IPS-18c (cell line): ENCODE results near the gene CACTIN.

ENCODE experiments used
- H3K4me3 ChIP-seq: 2 replicates; pipeline ENCODE4 v1.7.0; 2013; ENCODE audit warnings: low read depth, mild to moderate bottlenecking, low read length, moderate library complexity; ENCODE audit not compliant: insufficient read depth
- H3K9me3 ChIP-seq: one replicate; pipeline ENCODE4 v1.6.1; 2013; ENCODE audit warnings: mild to moderate bottlenecking, low read length, moderate library complexity; ENCODE audit not compliant: control insufficient read depth, insufficient read depth

Gene CACTIN

DNA sequence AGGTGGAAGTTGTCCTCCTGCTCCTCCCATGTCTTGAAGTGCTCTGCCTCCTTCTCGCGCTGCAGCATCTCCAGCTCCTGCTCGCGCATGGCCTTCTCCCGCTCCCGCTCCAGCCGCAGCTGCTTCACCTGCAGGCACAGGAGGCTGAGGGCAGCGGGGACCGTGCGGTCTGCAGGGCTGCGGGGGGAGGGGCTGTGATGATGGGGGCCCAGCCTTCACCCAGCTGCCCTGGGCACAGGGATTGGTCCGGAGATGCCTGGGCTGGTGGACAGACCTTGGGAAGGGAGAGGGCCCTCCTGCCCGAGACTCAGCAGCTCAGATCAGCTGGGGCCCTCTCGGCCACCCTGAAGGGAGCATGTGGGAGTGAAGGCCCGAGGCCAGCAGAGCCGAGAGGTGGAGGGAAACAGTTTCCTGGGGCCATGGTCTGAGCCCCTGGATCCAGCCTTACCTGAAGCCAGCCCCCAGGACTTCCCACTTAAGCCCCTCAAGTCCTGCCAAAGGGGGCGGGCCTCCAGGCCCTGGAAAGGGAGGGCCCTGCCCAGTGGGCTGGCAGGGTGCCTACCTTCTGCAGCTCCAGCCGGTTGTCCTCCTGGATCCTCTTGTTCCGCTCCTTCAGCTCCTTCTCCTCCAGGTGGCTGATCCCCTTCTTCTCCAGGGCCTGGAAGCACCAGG is 6.3 kb downstream of the CACTIN start:
- Histone ChIP-seq H3K4me3 (no peak overlapping the region), H3K9me3 (peaks cover 2% of the 10 kb centered on the region)

DNA sequence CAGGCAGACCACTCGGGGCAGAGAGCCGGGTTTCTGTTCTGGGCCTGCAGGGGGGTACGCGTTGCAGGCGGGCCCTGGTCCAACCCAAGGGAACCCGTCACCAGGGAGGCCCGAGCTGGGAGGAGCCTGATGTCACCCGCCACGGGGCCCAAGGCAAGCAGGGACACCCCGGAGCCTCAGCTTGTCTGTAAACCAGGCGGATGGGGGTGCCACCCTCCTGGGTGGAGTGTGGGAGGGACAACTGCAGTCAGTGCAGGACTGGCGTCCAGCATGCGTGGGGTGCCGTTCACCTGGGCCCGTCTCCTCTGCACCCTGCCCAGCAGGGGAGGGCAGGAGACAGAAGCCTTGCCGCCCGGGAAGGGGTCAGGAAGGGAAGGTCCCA is 7.0 kb downstream of the CACTIN start:
- Histone ChIP-seq H3K9me3 (no peaks in the 10 kb centered on the region), H3K4me3 (no peak overlapping the region)

DNA sequence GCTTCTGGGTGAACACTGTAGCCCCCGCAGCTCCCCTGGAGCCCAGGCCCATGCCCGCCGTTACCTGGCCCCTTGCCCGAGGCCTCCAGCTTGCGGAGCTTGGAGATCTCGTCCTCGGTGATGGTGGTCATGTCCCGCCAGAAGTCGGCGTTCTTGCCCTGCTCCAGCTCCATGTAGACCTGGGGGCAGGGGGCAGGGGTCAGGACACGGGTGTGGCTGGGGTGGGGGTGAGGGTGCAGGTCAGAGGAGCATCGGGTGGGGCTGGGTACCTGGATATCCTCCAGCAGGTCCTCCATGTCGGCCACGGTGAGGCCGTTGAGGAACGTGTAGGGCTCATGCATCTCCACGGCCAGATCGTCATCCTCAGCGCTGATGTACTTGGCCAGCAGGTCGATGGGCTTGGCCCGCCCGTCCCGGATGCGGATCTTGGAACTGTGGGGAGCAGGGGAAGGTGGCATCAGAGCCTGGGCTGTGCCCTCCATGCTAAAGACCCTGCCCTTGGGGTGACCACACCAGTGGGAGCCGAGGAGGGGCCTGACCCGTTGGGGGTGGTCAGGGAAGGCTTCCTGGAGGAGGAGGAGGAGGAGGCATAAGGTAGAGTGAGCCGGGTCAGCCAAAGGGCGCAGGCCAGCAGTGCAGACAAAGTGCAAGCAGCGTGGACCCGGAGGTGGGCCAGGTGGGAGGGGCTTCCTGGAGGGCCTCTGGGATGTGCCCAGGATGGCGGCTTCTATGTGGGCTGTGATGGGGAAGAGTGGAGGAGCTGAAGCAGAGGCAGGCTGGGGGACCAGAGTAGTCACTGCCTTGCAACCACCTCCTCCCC is 7.6 kb downstream of the CACTIN start:
- H3K9me3 ChIP-seq: no peaks in the 10 kb centered on the region
- no peak overlapping the region for H3K4me3 ChIP-seq

DNA sequence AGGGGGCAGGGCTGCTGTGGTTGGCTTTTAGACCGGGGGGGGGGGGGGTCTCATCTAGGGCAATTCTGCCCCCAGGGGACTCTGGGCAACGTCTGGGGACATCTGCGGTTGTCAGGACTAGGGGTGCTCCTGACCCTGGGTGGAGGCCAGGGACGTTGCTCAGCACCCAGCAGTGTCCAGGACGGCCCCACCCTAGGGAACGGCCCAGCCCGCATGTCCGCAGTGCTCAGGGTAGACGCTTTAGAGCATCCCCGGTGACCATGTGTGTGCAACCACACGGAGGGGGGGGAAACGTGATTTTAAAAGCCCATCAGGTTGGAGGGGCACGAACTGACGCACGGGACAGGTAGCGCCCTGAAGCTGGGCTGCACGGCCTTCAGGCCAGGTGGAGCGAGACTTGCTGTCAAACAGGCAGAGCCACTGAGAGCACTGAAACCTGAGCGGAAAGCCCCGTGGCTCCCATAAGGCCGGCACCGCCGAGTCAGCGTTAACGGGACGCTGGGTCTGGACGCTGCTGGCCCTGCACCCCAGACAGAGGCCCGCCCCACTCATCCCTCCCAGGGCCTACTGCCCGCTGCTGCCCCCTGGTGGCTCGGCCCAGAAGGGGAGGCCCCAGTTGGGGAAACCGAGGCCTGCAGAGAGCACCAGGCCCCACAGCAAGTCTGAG is 8.3 kb downstream of the CACTIN start:
- H3K9me3 ChIP-seq: no peaks in the 10 kb centered on the region
- no peak overlapping the region for H3K4me3 ChIP-seq

DNA sequence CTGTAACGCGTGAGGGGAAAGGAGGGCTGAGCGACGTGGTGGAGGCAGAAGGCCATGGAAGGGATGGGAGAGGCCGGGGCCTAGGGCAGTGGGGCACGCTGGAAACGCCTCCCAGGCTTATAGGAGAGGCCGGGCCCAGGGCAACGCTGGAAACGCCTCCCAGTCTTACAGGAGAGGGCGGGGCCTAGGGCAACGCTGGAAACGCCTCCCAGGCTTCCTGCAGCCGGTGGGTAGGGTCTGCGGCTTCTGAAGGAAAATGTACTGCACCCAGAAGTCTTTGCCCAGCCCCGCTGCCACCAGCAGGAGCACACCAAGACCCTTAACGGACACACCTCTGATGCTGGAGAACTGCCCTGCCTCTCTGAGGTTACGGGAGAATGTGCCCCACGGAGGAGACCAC is 9.1 kb downstream of the CACTIN start:
- no peak overlapping the region for H3K4me3 ChIP-seq
- H3K9me3 ChIP-seq: no peaks in the 10 kb centered on the region

DNA sequence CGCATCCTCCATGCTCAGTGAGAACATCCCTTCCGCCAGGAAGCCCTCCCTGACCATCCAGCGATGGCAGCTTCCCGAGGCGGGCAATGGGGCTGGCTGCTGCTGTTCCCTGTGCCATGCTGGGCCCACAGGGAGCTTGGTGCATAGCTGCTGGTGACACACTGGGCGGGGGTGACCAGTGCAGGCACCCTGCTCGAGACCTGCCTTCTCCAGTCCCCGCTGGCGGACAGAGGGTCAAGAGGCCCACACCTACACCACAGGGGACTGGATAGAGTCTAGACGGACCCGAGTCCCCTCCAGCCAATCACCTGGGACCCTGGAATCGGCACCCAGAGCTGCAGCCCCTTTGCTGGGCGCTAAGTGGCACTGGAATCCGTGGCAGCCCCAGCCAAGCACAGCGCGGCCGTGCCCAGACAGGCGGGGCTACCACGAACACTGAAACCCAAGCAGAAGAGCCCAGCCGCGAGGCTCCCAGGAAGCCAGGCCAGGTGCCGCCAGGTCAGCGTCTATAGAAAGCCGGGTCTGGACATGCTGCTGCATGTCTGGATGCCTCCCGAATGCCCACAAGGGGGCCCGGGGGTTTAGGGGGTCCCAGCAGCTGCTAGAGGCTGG is 11.0 kb downstream of the CACTIN start:
- Histone ChIP-seq H3K9me3 (no peaks in the 10 kb centered on the region), H3K4me3 (no peak overlapping the region)

DNA sequence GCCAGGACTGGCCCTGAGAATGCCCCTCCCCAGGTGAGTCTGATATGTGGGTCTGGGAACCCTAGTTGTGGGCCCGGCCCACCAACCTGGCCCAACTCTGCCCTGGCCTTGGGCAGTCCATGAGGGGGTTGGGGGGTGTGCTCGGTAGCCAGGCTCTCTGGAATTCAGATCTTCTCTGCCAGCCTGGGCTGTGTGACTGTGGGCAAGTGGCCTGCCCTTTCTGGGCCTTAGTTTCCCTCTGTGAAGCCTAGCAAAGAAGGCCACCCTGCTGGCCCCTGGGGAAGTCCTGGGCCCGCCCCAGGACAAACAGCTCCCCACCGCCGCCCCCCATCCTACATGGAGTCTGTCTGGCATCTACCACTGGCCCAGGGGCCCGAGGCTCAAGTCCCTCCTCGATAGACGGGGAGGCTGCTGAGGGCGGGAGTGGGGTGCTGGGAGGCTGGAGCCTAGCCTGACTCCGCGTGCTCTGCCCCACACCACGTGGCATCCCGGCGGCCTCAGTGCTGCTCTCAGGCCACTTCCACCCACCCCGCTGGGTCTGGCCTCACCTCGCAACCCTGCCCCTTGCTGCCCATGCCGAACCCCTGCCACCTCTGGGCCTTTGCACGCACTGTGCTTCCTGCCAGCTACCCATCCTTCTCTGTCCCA is 11.6 kb downstream of the CACTIN start:
- H3K9me3 ChIP-seq: no peaks in the 10 kb centered on the region
- no peak overlapping the region for H3K4me3 ChIP-seq

DNA sequence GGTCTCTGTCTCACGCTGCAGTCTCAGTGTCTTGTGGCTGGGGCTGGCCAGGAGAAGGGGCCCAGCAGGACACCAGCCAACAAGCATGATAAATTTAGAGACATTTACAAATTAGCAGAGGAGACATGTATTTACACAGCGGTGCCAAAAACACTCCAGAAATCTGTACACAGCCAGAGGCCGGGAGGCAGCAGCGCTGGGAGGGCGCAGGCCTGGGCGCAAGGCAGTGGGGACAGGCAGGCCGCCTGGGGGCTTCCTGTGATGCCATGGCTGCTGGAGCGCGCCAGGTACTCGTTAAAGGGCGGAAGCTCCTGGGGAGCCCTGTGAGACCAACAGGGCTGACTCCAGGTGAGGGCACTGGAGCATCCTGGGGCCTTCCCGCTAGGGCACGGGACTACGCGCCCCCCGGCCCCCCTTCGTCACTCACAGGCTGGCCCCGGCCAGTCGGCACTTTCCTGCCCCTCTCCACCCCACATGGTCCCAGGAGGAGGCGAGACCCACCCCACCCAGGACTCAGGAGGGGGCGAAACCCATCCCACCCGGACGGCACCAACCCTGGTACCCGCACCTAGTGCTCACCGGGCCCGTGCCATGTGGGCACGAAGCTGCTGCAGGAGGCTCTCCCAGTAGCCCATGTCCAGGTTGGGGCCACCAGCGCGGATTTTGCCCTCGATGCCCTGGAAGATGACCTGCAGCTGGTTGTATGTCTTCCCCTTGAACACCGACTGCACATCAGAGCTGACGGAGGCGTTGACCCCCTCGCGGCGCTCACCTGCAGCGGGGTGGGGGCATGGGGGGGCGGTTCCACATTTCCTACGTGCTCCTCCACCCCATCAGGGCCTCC is 12.6 kb downstream of the CACTIN start:
- Histone ChIP-seq H3K9me3 (no peaks in the 10 kb centered on the region), H3K4me3 (no peak overlapping the region)

DNA sequence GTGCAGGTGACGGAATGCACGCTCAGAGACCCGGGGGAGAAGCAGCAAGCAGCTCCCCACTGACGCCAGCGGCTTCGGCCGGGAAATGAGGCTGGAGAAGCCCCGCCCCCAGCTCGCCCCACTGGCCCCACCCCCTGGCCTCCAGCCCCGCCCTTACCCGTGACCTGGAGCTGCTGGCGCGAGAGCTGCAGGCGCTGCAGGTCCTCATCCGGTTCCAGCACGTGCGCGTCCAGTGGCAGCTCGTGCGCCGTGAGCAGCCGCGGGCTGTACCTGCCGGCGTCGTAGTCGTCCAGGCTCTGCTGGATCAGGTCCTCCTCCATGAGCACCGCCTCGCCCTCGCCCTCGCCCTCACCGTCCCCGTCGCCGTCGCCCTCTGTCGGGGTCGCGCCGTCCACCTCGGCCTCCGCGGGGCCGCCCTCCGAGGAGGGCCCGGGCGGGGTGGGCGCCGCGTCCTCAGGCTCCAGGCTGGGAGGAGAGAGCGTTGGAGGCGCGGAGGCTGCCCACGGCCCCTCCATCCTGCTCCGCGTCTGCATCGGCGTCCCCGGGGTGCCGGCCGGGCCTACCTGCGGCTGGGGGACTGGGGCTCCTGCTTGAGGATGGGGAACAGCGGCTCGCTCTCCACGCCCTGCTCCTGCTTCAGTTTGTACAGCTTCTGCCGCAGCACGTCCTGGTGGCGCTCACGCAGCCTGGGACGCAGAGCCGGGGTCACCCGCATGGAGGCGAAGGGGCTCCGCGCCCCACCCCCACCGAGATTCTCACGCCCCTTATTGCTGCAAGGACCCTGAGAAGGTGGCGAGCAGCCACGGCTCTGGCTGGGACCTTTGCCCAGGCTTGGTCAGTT is 13.5 kb downstream of the CACTIN start:
- Histone ChIP-seq H3K9me3 (no peaks in the 10 kb centered on the region), H3K4me3 (no peak overlapping the region)

DNA sequence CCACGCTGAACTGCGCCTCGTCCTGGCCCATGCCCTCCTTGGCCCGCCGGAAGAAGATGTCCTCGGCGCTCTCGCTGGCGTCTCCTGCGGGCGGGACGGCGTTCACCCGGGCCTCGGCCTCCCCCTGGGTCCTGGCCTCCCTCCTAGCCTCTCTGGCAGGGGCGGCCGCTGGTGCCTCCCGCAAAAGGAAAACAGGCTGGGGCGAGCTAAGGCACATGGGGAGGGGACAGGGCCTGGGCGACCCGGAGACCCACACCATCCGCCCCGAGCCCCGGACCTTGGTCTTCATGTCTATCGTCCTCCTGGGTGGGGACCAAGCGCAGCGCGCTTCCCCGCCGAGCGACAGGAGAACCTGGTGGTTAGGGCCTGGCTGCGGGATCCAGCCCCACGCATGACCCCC is 14.3 kb downstream of the CACTIN start:
- Histone ChIP-seq H3K9me3 (no peaks in the 10 kb centered on the region), H3K4me3 (no peak overlapping the region)

DNA sequence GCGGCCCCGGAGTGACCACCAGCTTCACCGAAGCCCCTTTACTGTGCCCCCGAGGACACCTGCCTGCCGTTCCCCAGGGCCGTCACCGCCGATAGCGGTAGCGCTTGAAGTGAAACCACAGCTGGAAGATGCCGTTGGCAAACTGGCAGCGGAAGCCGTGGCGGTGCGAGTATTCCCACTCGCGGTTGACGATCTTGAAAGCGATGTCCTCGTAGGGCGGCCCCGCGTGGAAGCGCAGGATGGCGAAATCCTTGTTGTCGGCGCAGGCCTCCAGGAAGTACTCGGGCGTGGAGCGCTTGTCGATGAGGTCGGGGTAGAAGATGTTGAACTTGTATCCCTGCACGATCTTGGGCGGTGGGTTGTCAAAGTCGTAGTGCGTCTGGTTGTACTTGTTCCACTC is 14.7 kb downstream of the CACTIN start:
- Histone ChIP-seq H3K9me3 (no peaks in the 10 kb centered on the region), H3K4me3 (no peak overlapping the region)

DNA sequence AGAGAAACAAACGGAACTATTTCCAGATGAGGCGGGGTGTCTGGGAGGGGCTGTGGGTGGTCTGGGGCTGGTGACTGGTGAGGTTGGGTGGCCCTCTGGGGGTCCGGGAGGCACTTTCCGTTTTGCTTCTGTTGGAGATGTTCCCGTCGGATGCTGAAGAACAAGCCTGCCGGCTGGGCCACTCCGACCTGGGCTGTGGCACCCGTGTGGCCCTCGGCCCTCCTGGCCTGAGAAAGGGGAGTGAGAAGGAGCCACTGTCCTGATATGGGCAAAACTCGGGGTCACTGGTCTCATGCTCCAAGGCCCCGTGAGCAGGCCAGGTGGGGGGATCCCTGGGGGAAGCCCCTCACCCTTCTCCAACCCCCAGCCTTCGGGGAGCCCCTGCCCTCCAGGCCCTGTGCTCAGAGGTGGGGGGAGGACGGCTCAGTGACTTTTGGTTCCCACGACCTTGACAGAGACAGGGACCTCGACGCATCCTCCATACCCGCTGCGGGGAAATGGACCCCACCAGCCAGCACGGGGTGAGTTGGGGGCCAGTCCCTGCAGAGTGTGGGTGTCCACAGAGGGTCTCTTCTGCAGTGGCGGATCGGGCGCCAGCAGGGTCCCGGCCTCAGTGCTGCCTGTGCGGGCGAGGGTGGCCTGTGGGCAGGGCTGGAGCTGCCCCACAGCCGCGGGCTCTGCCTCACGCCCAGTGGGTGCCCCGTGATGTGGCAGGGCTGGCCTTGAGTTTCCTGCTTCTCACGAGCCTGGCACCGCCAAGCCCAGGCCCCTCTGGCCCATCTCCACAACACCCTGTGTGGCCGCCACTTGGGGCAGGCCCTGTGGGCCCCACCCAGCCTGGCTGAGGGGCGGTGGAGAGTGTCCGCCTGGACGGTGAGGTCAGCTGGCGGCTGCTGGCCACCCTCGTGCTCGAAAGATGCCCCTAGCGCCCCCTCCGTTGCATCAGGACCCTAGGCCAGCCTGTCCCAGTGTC is 15.6 kb downstream of the CACTIN start:
- H3K4me3 ChIP-seq: no peak overlapping the region

DNA sequence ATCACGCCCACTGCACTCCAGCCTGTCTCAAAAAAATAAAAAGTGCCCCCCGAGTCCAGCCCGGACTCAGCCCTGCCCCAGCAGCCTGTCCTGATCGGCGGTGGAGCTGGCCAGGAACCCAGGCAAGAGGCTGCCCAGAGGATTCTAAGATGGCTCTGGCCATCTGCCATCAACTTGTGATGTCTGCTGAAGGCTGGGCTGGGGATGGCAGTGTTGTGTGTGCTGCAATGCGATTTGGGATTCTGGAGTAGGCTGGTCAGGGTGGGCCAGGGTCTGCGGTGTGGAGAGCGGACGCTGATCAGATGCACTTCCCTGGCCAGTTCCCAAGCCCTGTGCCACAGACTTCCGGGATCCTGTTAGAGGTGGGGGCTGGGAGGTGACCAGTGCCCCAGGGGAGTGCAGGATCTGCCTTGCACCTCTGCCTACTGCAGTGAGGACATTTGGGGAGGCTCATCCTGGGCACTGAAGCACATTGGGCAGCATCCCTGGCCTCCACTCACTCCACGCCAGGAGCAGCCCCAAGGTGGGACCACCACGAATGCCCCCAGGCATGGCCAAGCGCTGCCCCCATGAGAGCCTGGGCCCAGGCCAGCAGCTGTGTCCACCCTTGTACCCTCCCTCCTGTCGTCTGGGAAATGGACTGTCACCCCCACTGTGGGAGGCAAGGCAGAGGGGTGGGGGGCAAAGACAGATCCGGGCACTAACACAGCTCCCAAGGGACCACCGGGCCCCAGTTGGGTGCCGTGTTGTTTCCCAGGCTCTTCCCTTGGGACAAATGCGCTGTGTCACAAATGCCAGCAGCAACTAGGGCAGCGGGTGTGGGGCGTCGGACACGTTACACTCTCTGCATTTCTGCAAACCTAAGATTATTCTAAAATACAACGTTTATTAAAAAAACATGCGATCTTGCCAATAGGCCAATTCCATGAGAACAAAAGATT is 16.5 kb downstream of the CACTIN start:
- no peaks in the 10 kb centered on the region for H3K9me3 ChIP-seq
- no peak overlapping the region for H3K4me3 ChIP-seq

More for the DNA sequence above, 15.6 kb downstream of the CACTIN start:
- no peaks in the 10 kb centered on the region for H3K9me3 ChIP-seq

DNA sequence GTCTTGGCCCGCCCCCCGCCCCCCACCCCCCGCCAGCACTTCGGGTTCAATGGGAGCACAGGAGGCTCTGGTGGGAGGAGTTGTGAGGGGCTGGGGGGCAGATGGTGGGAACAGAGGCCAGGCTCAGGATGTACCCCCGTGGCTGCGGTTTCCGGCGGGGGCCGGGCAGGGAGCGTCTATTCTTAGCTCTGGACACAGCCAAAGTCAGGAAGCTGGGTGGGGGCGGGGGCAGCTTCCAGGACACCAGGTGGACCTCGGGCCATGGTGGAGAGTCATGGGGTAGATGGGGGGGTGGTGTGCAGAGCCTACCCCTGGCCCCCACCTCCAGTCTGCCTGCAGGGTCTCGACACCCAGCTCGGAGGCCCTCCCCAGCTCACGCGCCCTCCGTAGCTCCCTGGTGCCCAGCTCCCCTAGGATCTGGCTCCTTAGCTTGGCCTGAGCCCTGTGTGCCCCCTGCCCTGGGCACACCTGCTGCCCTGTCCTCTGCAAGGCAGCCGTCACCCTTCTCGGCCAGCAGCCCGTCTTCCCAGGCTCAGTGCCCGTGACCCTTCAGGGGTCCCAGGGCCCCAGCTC is 17.8 kb downstream of the CACTIN start:
- Histone ChIP-seq H3K4me3 (no peak overlapping the region), H3K9me3 (no peaks in the 10 kb centered on the region)
